GM12875 (cell line): ENCODE data around the gene TRAM2.

Experiments
- H3K4me3 ChIP-seq: one replicate; pipeline ENCODE4 v1.5.1; 2011; ENCODE audit warnings: low read depth, low read length, control low read depth
- CTCF ChIP-seq: IDR thresholded peaks from 2 replicates; pipeline ENCODE4 v1.5.1; 2011; ENCODE audit warnings: low read depth, mild to moderate bottlenecking, control low read depth, inconsistent platforms, low read length, moderate library complexity, borderline replicate concordance; ENCODE audit not compliant: insufficient read depth

The TRAM2 gene

GRCh38 chr6:52577022-52577777 is at the start of gene TRAM2:
Gene TRAM2 (minus strand): TSS chr6:52577060. CDS start chr6:52576915, 145 bp downstream.
- TF ChIP-seq CTCF: no peak
- peak within 1 kb of the TSS; percentile 62 for H3K4me3 ChIP-seq

GRCh38 chr6:52622810-52623209 is 46.0 kb upstream of the TRAM2 start:
- TF ChIP-seq CTCF: no peak
- H3K4me3 ChIP-seq: no peak overlapping the region

GRCh38 chr6:52621631-52622030 is 44.8 kb upstream of the TRAM2 start:
- H3K4me3 ChIP-seq: no peak overlapping the region
- TF ChIP-seq CTCF: no peak

- no peak overlapping the region for H3K4me3 ChIP-seq
- TF ChIP-seq CTCF: no peak
Measured at GRCh38 chr6:52620906-52621190, 44.0 kb upstream of the TRAM2 start.

GRCh38 chr6:52620055-52620905 is 43.4 kb upstream of the TRAM2 start:
- TF ChIP-seq CTCF: no peak

GRCh38 chr6:52617087-52617486 is 40.2 kb upstream of the TRAM2 start:
- no peak overlapping the region for H3K4me3 ChIP-seq
- TF ChIP-seq CTCF: no peak

More at GRCh38 chr6:52620055-52620905, 43.4 kb upstream of the TRAM2 start:
- no peak overlapping the region for H3K4me3 ChIP-seq
